GM21619 (cell line): ENCODE measurements around the gene PRDM16.

ENCODE experiments used
- ATAC-seq: cut with Tn5 transposase; IDR thresholded peaks from one replicate; pipeline ENCODE4 v1.9.1; 2021; ENCODE audit not compliant: unreplicated experiment

PRDM16 gene

DNA sequence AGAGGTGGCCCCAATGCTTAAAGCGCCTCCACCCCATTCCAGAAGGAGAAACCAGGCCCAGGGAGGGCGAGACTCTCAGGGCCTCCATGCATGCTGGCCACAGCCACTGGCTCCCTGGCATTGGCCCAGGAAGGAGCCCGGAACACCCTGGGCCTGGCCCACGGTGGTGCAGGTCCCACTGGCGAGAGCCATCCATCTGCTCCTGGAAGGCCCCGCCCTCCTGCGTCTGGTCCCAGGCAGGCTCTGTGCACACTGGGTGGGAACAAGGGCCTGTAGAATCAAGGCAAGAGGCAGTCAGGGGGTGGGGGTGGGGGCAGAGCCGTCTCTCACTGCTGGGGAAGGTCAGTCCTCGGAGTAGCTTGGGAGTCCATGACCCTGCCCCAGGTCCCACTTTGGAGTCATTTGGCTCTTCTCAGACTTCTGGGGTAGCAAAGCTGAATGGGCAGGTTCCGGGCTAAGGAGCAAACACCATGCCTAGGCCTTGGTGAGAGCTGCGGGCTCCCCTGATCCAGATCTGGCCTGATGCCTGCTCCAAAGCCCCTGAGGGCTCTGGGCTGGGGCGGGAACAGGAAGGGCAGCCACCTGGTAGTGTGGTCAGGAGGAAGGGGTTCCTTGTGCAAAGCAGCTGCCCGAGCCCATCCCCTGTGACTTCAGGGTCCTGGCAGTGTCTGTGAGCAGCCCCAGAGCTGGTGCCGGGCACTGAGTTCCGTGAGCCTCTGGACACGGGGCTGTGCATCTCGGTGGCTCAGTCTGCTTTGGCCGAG lies 278.4 kb downstream of the PRDM16 start:
- ATAC-seq = no peak

DNA sequence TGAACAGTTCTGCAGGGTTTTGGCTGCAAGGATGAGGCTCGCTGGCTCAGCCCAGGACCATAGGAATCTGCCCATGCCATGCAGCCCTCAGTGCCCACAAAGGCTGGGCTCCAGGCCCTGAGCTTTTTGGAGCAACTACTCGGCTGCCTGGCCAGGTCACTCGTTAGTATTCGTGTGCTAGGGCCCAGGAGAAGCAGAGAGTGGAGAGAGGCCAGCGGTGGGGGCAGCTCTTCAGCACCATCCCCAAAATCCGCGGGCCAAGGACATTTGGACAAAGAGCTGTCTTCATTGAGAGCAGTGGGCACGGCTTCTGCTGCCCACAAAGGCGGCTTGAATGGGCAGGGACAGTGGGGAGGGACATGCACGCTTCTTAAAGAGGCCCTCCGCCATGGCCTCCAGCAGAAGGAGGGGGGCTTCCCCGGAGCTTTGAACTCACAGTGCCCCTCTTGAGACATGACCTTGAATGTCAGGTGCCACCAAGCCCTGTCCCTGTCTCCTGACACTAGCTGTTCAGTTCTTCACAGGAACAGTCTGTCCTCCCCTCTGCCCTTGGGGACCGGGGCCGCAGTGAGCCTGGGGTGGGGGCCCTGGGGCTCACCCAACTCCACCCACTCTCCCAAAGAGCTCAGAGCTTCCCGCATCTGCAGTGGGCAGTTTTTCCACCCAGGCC lies 279.3 kb downstream of the PRDM16 start:
- no peak for ATAC-seq

DNA sequence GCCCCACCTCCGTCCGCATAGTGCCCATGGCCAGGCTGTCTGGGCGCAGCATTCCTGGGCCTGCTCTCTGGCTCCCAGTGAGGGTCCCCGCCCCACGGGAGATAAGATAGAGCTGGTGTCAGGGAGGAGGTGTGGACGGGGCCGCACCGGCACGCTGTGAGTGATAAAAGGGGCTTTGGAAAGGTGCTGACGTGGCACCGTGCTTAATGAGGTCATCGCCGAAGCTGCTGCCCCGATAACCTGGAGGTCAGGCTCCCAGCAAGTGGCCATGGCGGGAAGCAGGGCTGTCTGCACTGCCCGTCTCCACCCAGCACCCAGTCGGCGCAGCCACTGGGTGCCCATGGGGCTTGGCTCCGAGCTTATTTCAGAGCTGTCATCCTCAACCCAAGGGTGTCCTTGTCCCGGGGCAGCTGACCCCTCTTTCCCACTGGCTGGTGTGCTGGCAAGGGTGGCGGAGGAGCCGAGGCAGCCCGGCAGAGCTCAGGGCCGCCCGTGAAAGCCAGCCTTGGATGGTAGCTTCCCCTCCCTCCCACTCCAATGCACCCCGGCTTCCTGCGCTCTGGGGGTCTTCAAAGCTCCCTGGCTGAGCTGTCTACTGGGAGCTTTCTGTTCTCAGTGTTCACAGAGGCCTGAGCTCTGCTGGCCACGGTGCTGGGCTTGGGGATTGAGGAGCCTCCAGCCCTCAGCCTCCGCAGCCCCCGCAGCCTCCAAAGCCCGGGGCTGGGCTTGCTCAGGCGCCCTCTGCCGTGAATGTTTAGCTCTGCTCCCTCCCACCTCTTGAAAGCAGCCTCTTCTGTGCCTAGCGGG lies 280.4 kb downstream of the PRDM16 start:
- ATAC-seq = no peak

DNA sequence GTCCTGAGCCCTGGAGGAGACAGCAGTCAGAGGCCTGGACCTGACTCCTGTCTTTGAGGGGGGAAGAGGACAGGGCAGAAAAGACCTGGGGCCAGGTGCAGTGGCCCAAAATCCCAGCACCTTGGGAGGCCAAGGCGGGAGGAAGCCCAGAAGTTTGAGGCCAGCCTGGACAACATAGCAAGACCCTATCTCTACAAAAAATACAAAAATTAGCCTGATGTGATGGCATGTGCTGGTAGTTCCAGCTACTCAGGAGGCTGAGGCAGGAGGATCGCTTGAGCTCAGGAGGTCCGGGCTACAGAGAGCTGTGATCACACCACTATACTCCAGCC lies 280.9 kb downstream of the PRDM16 start:
- ATAC-seq = no peak

DNA sequence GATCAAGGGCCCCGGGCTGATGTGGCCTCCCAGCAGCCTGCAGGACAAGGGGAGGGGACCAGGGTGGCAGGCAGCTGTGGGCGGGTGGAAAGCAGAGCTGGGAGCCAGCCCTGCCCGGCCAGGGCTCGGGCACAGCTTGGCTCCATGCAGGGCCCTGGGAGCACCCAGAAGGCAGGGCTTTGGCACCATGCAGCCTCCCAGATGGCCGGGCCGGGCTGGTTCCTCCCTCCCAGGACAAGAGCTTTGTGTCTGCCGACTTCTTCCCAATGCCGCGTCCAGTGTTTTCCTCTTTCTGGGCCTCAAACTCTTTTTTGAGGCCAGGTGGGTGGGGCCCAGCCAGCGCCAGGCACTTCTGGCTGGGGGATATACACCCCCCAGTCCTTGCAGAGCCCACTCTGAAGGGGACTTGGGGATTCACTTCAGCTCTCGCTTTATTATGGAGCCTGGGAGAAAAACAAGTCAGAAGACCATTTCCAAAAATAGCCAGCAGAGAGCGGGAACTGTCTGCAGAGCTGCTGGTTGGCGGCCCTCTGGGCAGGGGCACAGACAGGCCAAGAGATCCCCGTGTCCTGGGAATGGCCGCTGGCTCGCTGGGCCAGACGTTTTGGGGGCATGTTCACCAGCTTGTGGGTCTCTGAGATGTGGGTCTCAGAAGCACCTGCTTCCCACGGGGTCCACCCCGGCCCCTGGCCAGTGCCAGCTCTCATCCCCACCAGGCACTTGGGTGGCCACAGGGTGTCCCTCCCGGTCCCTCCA lies 281.7 kb downstream of the PRDM16 start:
- ATAC-seq = no peak

DNA sequence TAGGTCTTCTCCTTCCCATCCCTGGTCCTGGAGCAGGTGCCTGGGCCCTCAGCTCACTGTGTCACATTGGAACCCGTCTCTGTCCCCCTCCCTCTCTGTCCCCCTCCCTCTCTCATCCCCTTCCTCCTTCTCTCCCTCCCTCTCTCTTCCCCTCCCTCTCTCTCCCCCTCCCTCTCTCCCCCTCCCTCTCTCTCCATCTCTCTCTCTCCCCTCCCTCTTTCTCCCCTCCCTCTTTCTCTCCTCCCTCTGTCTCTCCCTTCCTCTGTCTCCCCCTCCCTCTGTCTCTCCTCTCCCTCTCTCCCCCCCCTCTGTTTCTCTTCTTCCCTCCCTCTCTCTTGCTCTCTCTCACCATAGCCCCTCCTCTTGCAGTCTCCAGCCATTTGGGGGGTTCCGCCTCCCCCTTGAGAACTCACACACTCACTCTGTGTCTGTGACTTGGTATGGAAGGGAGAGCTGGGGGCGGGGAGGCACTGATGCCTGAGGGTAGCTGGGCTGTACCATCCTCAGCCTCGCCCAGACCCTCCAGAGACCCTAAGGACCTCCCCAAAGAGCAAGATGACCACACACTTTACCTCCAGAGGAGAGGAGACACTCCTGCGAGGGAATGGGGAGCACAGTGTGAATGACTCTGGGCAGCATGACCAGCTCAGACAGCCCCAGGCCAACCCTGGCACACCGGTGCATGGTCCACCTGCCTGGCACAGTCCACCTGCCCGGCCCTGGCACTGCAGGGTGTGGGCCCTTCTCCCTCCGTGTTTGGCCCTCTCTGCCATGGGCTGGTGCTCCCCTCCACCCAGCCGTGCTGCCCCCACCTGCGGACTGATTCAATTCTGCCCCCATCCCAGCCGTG lies 282.7 kb downstream of the PRDM16 start:
- ATAC-seq = no peak

DNA sequence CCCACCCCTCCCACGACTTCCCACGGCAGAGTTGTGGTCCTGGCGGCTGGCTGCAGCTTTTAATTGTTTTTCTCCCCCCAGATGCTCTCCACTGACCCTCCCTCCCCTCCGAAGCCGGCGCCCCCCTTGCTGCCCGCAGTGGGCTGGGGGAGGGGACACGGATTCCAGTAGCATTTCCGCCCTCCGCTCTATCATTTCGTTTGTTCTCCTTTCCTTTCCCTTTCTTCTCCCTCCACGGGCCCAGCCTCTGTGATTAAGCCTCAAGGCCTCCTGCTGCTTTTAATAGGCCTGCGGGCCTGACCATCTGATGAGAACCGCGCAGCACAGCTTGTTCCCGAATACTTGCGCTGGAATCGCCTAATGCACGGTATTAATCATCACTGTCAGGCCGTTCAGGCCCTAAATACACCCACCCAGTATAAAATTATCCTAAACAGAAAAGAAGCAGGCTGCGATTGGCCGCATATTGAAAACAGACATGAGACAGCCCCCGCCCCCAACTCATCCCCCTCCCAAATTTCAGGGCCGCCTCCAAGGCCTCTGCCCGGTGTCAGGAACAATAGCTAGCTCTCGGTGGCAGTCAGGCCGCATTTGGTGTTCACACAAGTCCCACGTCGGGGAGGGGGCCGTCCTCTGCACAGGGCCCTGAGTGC lies 283.4 kb downstream of the PRDM16 start:
- no peak for ATAC-seq

DNA sequence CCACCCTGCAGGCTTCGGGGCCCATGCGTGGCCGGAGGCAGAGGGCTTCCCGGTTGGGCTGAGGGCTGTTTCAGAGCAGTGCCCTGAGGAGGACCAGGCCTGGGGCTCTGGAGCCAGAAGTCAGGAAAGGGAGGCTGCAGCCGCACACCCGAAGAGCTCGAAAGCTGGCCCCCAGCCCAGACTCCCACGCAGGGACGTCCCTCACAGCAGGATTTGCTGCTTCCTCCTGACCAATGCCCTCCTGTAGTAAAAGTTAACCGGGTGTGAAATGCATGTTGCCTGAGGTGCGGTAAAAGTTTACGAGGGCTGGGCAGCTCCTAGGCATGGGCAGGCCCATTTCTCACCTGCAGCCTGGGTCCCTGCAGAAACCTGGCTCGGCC lies 283.9 kb downstream of the PRDM16 start:
- ATAC-seq = no peak

DNA sequence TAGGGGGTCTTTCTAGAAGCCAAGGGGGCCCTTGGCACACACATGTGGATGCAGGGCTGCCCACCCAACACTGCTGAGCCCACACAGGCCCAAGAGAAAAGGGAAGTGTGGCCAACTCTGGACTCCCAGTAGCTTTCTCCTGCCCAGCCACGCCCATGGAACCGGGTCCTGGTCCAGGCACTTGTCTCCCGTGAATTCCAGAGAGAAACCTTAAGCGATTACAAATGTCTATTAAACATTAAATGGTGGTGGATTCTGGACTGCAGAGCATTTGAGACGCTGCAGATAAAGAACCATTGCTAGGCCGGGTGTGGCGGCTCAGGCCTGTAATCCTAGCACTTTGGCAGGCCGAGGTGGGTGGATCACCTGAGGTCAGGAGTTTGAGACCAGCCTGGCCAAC lies 284.9 kb downstream of the PRDM16 start:
- no peak for ATAC-seq

DNA sequence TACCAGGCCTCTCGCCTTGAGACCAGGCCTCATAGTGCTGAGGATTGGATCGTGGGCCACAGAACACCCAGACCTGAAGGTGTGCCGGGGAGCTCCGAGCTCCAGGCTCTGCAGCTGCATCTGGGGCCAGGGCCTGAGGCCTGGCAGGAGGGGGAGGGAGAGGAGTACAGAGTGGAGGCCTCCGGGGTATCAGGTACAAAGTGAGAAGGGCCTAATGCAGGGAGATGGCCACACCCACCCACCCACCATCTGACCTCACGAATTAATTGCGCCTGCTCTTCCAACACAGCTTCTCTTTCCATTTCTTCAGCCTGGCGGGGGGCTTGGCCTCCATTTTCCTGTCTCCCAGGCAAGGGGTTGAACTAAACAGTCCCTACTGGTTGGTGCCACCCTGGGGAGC lies 286.1 kb downstream of the PRDM16 start:
- no peak for ATAC-seq

DNA sequence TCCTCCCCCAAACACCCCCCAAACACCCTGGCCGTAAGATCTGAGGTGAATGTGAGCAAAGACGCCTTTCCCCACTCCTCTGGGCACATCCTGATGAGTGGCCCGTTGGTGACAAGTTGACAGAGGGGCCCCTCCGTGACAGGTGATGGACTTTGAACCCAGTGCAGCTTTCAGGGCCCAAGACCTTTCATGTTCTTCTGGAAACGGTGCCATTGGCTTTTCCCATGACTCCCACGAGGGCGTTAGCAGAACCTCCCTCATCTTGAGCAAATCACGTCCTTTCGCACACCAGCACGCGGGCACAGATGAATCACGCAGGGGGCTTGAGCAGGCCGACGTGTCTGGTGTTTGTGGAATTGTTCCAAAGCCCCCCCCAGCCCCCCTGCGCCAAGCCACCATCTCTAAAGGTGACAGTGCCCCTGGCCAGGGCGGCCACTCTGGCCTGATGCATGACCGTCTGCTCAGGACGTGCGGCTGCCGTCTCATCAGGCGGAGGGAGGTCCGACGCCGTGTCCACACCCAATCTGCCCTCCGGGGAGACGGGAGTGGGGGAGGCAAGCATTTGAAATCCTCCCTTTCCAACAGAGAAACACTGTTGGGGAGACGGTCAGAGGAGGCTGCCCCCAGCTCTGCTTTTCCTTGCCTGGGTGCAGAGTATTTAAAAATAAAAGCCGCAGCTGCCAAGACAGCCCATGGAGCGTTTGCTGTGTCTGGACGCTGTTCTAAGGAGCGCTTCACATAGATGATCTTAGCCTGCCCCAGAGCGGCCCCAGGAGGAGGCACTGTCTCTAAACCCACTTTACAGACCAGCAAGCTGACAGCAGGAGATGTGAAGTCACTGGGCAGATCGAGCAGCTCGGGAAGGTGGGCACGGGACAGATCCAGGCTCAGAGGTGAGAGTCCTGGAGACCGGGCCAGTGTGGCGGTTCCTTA lies 287.2 kb downstream of the PRDM16 start:
- no peak for ATAC-seq

DNA sequence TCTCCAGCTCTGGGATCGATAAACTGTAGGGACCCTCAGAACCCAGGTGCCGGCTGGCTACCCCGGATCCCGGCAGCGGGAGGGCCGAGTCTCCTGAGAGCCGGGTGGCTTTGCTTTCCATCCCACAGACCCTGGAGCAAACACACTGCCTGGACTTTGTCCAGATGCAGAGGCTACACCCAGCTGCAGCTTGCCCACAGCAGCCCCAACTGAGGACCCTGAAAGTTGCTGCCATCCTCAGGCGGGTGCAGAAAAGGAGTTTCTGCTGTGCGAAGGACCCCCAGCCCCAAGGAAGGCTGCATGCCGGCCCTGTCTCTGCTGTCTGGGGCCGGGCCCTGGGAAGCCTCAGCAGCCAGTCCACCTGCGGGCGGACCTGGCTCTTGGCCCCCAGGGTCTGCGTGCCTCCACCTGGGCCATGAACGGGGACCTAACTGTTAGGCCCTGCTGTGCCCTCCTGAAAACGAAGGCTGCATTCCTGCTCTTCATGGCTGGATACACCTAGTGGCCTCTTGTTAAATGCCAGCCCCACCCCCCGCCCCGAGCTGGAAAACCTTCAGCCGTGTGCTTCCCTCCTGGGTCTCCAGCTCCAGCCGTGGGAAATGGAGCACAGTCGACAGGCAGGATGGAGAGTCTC lies 287.9 kb downstream of the PRDM16 start:
- ATAC-seq = no peak

DNA sequence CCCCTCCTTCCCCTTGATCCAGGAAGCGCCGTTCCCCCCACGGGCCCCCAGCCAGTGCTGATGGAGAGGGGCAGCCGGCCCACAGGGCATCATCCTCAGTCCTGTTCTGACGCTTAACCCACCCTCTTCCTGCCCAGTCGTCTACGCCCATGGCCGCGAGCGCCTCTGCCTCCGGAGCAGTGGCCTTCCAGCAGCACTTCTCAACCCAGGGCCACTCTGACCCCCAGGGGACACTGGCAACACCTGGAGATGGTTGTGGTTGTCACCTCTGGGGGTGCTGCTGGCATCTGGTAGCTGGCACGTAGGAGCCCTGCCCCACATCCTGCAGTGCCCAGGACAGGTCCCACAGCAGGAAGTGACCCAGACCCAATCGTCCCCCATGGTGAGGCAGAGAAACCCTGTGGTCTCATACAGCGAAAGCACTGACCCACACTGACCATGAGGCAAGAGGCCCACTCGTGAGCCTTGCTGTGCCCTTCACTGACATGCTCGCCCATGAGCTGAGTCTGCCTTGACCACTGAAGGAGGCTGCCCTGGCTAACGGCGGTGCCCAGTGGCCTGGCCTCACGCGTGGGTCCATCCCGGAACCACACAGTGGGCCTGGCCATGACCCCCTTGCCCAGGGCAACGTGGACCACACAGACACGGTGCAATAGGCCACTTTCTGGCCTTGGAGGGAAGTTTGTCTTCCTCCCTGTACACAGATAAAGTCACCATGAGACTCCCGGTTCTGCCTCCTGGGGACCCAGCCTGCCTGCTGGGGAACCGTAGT lies 288.7 kb downstream of the PRDM16 start:
- ATAC-seq = no peak

DNA sequence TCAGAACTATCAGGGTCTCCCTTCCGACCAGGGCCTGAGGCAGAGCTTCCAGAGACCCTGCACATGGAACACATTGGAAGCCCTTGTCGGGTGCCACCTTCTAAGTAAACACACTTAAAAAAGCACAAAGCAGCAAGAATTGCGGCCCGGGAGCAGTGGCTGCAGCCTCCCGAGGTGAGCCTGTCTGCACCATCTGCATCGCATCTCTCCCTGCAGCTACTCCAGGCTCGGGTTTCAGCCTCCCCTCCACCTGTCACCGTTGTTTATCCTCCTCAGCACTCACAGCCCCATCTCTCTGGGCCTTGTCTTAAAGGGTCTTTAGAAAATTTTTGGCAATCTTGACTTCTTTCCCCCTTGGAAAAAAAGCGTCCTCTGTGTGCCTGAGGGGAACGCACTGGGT lies 290.3 kb downstream of the PRDM16 start:
- no peak for ATAC-seq

DNA sequence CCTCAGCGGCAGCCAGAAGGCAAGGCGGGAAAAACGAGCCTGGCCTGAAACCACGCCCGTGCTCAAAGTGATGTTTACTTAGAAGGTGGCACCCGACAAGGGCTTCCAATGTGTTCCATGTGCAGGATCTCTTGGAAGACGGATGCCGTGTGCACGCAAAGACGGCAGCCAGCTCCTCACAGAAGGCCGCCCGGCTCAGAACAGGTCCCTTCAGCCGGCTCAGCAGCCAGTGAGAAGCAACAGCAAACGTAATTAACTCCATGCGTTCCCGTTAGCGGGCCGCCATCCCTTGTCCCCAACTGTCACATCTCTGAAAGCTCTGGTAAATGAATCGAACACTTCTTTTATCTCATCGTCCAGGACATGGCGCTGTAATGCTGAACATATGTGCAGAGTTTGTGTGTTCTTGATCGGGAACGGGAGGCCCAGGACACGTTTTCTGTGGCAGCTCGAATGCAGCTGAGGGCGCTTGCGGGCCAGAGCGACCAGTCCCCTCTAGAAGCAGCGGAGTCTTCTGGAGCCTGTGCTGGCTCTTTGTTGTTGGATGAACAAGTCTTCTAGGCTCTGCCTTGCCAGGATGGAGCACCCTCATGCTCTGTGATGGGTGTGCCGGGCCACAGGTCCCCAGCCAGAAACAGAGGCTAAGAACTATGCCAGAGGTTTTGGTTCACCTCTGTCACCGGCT lies 290.9 kb downstream of the PRDM16 start:
- no peak for ATAC-seq

DNA sequence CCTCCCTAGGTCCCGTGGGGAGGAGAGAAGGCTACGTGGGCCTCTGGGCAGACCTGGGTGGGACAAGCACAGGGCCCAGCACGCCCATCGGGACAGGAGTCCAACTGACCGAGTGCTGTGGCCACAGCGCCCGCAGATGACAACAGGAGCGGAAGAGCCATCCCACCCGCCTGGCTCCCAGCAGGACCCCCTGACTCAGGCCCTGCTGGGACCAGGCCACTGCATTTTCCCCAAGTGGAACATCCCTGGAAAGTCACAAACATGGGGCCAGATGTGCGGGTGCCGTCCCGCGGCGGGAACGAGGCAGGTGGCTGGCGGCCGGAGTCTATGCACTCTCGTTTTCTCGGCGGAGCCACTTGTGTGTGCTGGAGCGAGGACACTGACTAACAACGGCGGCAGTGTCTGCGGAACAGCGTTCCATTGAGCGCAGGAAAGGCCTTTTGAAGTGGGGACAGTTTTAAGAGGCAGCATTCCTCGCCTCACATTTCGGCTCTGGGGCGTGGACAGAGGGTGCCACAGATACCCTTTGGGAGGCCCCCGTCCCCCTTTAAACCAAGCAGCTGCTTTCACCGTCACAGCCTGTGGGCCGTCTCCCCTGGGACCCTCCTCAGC lies 291.7 kb downstream of the PRDM16 start:
- no peak for ATAC-seq

DNA sequence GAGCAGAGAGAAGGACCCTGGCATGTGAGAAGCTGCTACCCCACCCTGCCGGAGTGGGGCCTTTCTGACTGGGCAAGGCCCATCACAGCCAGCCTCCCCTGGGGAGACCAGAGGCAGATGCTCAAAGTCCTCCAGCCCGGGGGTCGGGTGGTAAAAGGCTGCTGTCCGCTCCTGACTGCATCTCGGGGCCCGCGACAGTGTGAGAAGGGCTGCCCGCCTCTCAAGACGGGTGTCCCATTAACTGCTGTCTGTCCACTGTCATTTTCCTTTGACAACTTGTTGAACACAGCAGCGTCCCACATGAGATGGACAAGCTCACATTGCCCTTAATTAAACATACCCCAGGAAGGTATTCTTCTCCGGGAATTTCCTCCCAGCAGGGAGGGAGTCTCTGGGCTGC lies 294.0 kb downstream of the PRDM16 start:
- no peak for ATAC-seq
